ENCODE results near the gene NCS1. TPM values are rescaled to one million over a fixed set of nuclear protein-coding genes. Genes with fewer than 3 reads are reported as not detected.
"Not testable (repeated sequence)": the region's sequence is repeated elsewhere in the genome, so short reads cannot be mapped to it uniquely, and the experiment has no call there.

Gene NCS1
- polyA plus RNA-seq, 3 donors = not detected

GRCh38 chr9:130255631-130256134 lies 83.5 kb downstream of the NCS1 start:
- Mint-ChIP-seq H3K27me3 (ENCODE audit: low read depth in 3 of 3) (peaks cover 22 to 42% (median 28%) of the 10 kb centered on the region in 3 donors), H3K36me3 (no peaks in the 10 kb centered on the region), H3K4me1 (peaks cover 8% of the 10 kb centered on the region), H3K9me3 (peaks cover 0 to 12% (median 4%) of the 10 kb centered on the region in 7 donors), H3K4me3 (no peak overlapping the region), H3K27ac (no peak overlapping the region)
- H3K79me2 ChIP-seq (ENCODE audit: insufficient read depth, low read length) = no peaks in the 10 kb centered on the region
- H3K27ac ChIP-seq (ENCODE audit: low read depth in 1 of 2, low read length in 2 of 2) = no peak overlapping the region
- TF ChIP-seq CTCF (IDR thresholded peaks at IDR 0.05) = no peak
- H3K4me1 ChIP-seq (ENCODE audit: control insufficient read depth in 1 of 2, insufficient read depth in 2 of 2, low read length in 2 of 2) = peaks cover 0 to 8% of the 10 kb centered on the region in 2 donors
- intact Hi-C loops (cut with micrococcal nuclease) = no loop called here
- no peak overlapping the region for H2AFZ ChIP-seq (ENCODE audit: insufficient read depth, low read depth, low read length, poor library complexity, severe bottlenecking)
- WGBS (ENCODE audit: insufficient coverage) = 83% methylated on average over 2 of the region's 5 CpGs
- no peaks in the 10 kb centered on the region for H4K20me1 ChIP-seq (ENCODE audit: insufficient read depth, low read length)
- H3K27me3 ChIP-seq (ENCODE audit: control insufficient read depth in 2 of 2, insufficient read depth in 2 of 2, low read length in 2 of 2) = peaks cover 7 to 10% of the 10 kb centered on the region in 2 donors
- no peak overlapping the region for H3K4me3 ChIP-seq (replicated peaks in 1 of 3; ENCODE audit: low read depth in 2 of 3, low read length in 3 of 3)
- H3K36me3 ChIP-seq (replicated peaks in 1 of 2; ENCODE audit: control insufficient read depth in 1 of 2, insufficient read depth in 2 of 2, low read length in 2 of 2) = no peaks in the 10 kb centered on the region
- no peak overlapping the region for H3K9ac ChIP-seq (ENCODE audit: insufficient read depth, low read length, poor library complexity, severe bottlenecking)
- no peaks in the 10 kb centered on the region for H3K9me3 ChIP-seq (replicated peaks in 1 of 2; ENCODE audit: control insufficient read depth in 1 of 2, insufficient read depth in 1 of 2, low read length in 2 of 2)
- H3K4me2 ChIP-seq (replicated peaks; ENCODE audit: extremely low read depth, low read length, poor library complexity, severe bottlenecking) = no peak overlapping the region
- DNase-seq = no peak

DNA sequence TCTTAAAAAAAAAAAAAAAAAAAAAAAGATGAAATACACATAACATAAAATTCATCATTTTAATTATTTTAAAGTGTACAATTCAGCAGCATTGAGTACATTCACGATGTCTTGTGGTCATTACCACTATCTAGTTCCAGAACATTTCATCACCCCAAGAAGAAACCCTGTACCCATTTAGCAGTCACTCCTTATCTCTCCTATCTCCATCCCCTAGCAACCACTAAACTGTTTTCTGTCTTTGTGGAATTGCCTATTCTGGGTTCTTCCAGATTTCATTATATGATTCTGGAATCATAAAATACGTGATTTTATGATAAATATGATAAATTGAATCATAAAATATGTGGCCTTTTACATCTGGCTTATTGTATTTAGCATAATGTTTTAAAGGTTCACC lies 84.4 kb downstream of the NCS1 start:
- no peak overlapping the region for H3K4me3 Mint-ChIP-seq
- H3K4me1 ChIP-seq (ENCODE audit: control insufficient read depth in 1 of 2, insufficient read depth in 2 of 2, low read length in 2 of 2) = peaks cover 0 to 8% of the 10 kb centered on the region in 2 donors
- H3K4me3 ChIP-seq (replicated peaks in 1 of 3; ENCODE audit: low read depth in 2 of 3, low read length in 3 of 3) = no peak overlapping the region
- no peak overlapping the region for H3K4me2 ChIP-seq (replicated peaks; ENCODE audit: extremely low read depth, low read length, poor library complexity, severe bottlenecking)
- peaks cover 0 to 10% (median 3%) of the 10 kb centered on the region in 7 donors for H3K9me3 Mint-ChIP-seq
- WGBS (ENCODE audit: insufficient coverage) = 100% methylated on average over 1 of the region's 2 CpGs
- no peaks in the 10 kb centered on the region for H3K36me3 ChIP-seq (replicated peaks in 1 of 2; ENCODE audit: control insufficient read depth in 1 of 2, insufficient read depth in 2 of 2, low read length in 2 of 2)
- H3K4me1 Mint-ChIP-seq = peaks cover 8% of the 10 kb centered on the region
- H4K20me1 ChIP-seq (ENCODE audit: insufficient read depth, low read length) = no peaks in the 10 kb centered on the region
- DNase-seq = no peak
- H3K9me3 ChIP-seq (replicated peaks in 1 of 2; ENCODE audit: control insufficient read depth in 1 of 2, insufficient read depth in 1 of 2, low read length in 2 of 2) = no peaks in the 10 kb centered on the region
- no peak overlapping the region for H3K9ac ChIP-seq (ENCODE audit: insufficient read depth, low read length, poor library complexity, severe bottlenecking)
- H3K27ac ChIP-seq (ENCODE audit: low read depth in 1 of 2, low read length in 2 of 2) = no peak overlapping the region
- H3K27ac Mint-ChIP-seq = no peak overlapping the region
- H3K79me2 ChIP-seq (ENCODE audit: insufficient read depth, low read length) = no peaks in the 10 kb centered on the region
- H3K27me3 Mint-ChIP-seq (ENCODE audit: low read depth in 3 of 3) = peaks cover 31 to 47% (median 35%) of the 10 kb centered on the region in 3 donors
- peaks cover 7 to 18% of the 10 kb centered on the region in 2 donors for H3K27me3 ChIP-seq (ENCODE audit: control insufficient read depth in 2 of 2, insufficient read depth in 2 of 2, low read length in 2 of 2)
- no peak overlapping the region for H2AFZ ChIP-seq (ENCODE audit: insufficient read depth, low read depth, low read length, poor library complexity, severe bottlenecking)
- TF ChIP-seq CTCF (IDR thresholded peaks at IDR 0.05) = no peak
- intact Hi-C loops (cut with micrococcal nuclease) = no loop called here
- H3K36me3 Mint-ChIP-seq = no peaks in the 10 kb centered on the region

- H3K27ac Mint-ChIP-seq; H3K9me3 Mint-ChIP-seq; H3K9me3 ChIP-seq (replicated peaks in 1 of 2; ENCODE audit: control insufficient read depth in 1 of 2, insufficient read depth in 1 of 2, low read length in 2 of 2); H3K36me3 ChIP-seq (replicated peaks in 1 of 2; ENCODE audit: control insufficient read depth in 1 of 2, insufficient read depth in 2 of 2, low read length in 2 of 2); H3K79me2 ChIP-seq (ENCODE audit: insufficient read depth, low read length); intact Hi-C loops (cut with micrococcal nuclease); H3K9ac ChIP-seq (ENCODE audit: insufficient read depth, low read length, poor library complexity, severe bottlenecking); H4K20me1 ChIP-seq (ENCODE audit: insufficient read depth, low read length); H2AFZ ChIP-seq (ENCODE audit: insufficient read depth, low read depth, low read length, poor library complexity, severe bottlenecking); H3K36me3 Mint-ChIP-seq; H3K4me1 ChIP-seq (ENCODE audit: control insufficient read depth in 1 of 2, insufficient read depth in 2 of 2, low read length in 2 of 2); H3K4me3 ChIP-seq (replicated peaks in 1 of 3; ENCODE audit: low read depth in 2 of 3, low read length in 3 of 3); DNase-seq; H3K27ac ChIP-seq (ENCODE audit: low read depth in 1 of 2, low read length in 2 of 2); H3K4me2 ChIP-seq (replicated peaks; ENCODE audit: extremely low read depth, low read length, poor library complexity, severe bottlenecking): not testable (repeated sequence)
- H3K27me3 ChIP-seq (ENCODE audit: control insufficient read depth in 2 of 2, insufficient read depth in 2 of 2, low read length in 2 of 2) = peaks cover 10 to 30% of the 10 kb centered on the region in 2 donors
- 94% methylated on average over 4 of the region's 7 CpGs for WGBS (ENCODE audit: insufficient coverage)
- Mint-ChIP-seq H3K4me3 (peak overlapping the region in 1 of 2 donors; percentile 48), H3K4me1 (peaks cover 15% of the 10 kb centered on the region), H3K27me3 (ENCODE audit: low read depth in 3 of 3) (peaks cover 42 to 62% (median 46%) of the 10 kb centered on the region in 3 donors)
Observed at GRCh38 chr9:130258137-130258536, 85.9 kb downstream of the NCS1 start.
